Measurements from ENCODE around the gene DYRK4. TPM values are rescaled to one million over a fixed set of nuclear protein-coding genes. Genes with fewer than 3 reads are reported as not detected.

Gene DYRK4
- total and polyA plus RNA-seq, 11 donors, result 21.4 to 52.5 (median 31.1) TPM

GRCh38 chr12:4607056-4607455, 45.0 kb downstream of the DYRK4 start:
- H3K4me1 ChIP-seq, result peaks cover 0 to 27% (median 10%) of the 10 kb centered on the region in 12 donors
- ATAC-seq (no peak), DNase-seq (no peak)
- no peak for TF ChIP-seq CTCF (IDR thresholded peaks at IDR 0.05)
- TF ChIP-seq POLR2A (IDR thresholded peaks at IDR 0.05), result no peak
- H3K27ac ChIP-seq, result no peak overlapping the region
- H3K36me3 ChIP-seq, result peaks cover 0 to 24% (median 22%) of the 10 kb centered on the region in 9 donors
- no peaks in the 10 kb centered on the region for H3K27me3 ChIP-seq
- WGBS, 4 donors, result 47 to 78% (median 66%) methylated on average over 3 of the region's 3 CpGs
- intact Hi-C loops (cut with DNase I), result loop anchor here in 4 of 10 donors (5.0 to 10.0 kb wide), 2 partner anchors 40 to 148 kb away; partner anchors contain the start of genes AKAP3 (in 1 of the 4) and NDUFA9 (in 1 of the 4)
- no peak overlapping the region for H3K4me3 ChIP-seq
- no peaks in the 10 kb centered on the region for H3K9me3 ChIP-seq

- intact Hi-C loops (cut with DNase I), result loop anchor here in 4 of 10 donors (5.0 to 10.0 kb wide), 2 partner anchors 38 to 146 kb away; partner anchors contain the start of genes AKAP3 (in 1 of the 4) and NDUFA9 (in 1 of the 4)
- WGBS, 4 donors, result 77 to 82% (median 81%) methylated on average over 9 of the region's 9 CpGs
- ATAC-seq (no peak), DNase-seq (no peak)
- Histone ChIP-seq H3K9me3 (no peaks in the 10 kb centered on the region), H3K27me3 (no peaks in the 10 kb centered on the region), H3K4me3 (no peak overlapping the region), H3K36me3 (peaks cover 0 to 44% (median 42%) of the 10 kb centered on the region in 9 donors), H3K4me1 (peaks cover 0 to 27% (median 10%) of the 10 kb centered on the region in 12 donors), H3K27ac (no peak overlapping the region)
- TF ChIP-seq POLR2A (IDR thresholded peaks at IDR 0.05) (no peak), CTCF (IDR thresholded peaks at IDR 0.05) (no peak)
Measured at GRCh38 chr12:4609071-4609470, 47.1 kb downstream of the DYRK4 start.

- TF ChIP-seq POLR2A (IDR thresholded peaks at IDR 0.05) (no peak), CTCF (IDR thresholded peaks at IDR 0.05) (no peak)
- Histone ChIP-seq H3K4me3 (no peak overlapping the region), H3K27me3 (no peaks in the 10 kb centered on the region), H3K36me3 (peaks cover 0 to 58% (median 54%) of the 10 kb centered on the region in 9 donors), H3K9me3 (no peaks in the 10 kb centered on the region), H3K27ac (no peak overlapping the region), H3K4me1 (peaks cover 0 to 24% (median 9%) of the 10 kb centered on the region in 12 donors)
- DNase-seq, result no peak
- intact Hi-C loops (cut with DNase I), result no loop called here
- WGBS, 4 donors, result 61 to 84% (median 76%) methylated on average over 4 of the region's 4 CpGs
- ATAC-seq, result no peak
Measured at GRCh38 chr12:4610481-4610880, 48.5 kb downstream of the DYRK4 start.

DNA sequence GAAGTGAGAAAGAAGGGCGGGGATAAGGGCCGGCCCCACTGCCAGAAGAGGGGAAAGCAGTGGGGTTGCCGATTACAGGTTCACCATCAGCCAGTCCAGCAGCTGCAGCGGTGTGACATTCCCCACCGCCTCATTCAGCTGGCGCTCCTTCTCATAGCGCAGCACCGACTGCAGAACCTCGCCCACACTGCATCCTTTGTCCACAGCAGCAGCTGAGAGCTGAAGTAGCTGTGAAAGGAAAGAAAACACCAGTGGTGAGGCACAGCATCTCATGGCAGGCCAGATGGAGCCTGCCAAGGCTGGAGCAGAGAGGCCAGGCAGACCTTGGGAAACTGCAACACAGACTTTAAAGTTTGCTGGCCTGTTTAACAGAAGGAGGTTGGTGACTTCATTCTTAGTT, 53.7 kb downstream of the DYRK4 start:
- H3K4me1 ChIP-seq, result no peaks in the 10 kb centered on the region
- H3K27me3 ChIP-seq, result no peaks in the 10 kb centered on the region
- intact Hi-C loops (cut with DNase I), result no loop called here
- no peak overlapping the region for H3K4me3 ChIP-seq
- peaks cover 0 to 56% (median 44%) of the 10 kb centered on the region in 9 donors for H3K36me3 ChIP-seq
- H3K27ac ChIP-seq, result no peak overlapping the region
- ATAC-seq, result no peak
- 81 to 90% (median 87%) methylated on average over 9 of the region's 9 CpGs for WGBS, 4 donors
- TF ChIP-seq POLR2A (IDR thresholded peaks at IDR 0.05), result no peak
- TF ChIP-seq CTCF (IDR thresholded peaks at IDR 0.05), result no peak
- no peaks in the 10 kb centered on the region for H3K9me3 ChIP-seq
- no peak for DNase-seq

Measured in heart left ventricle (tissue), 16 donors.